ENCODE data around the gene RPL36.

- TF ChIP-seq YY1 (IDR thresholded peaks at IDR 0.05; ENCODE audit: insufficient read depth, insufficient read length) (no peak), SUZ12 (IDR thresholded peaks at IDR 0.05; ENCODE audit: extremely low read depth, insufficient read depth, insufficient read length) (no peak)
Measured at GRCh38 chr19:5655412-5655811, 34.7 kb upstream of the RPL36 start.
